Peyer's patch (tissue), 4 donors: Measurements from ENCODE around the gene PXDN.

Experiments
- CTCF ChIP-seq, 6 experiments: fragments of 450-650 bp in 4 of 6; fragments of 200-600 bp in 2 of 6; sonication (generic) in 1 of 6; IDR thresholded peaks; one replicate each; pipeline ENCODE4 v1.5.1; 2017 to 2019; ENCODE audit warnings: antibody characterized with exemption in 6 of 6, mild to moderate bottlenecking in 3 of 6, moderate library complexity in 1 of 6
- POLR2A ChIP-seq, 2 donors: fragments of 450-650 bp; IDR thresholded peaks; one replicate each; pipeline ENCODE4 v1.5.1; 2017; ENCODE audit warnings: antibody characterized with exemption in 2 of 2, mild to moderate bottlenecking in 2 of 2, moderate library complexity in 2 of 2

GRCh38 chr2:1593371-1594122 lies 150.8 kb downstream of the PXDN start:
- TF ChIP-seq CTCF (IDR thresholded peaks at IDR 0.05): no peak
- TF ChIP-seq POLR2A (IDR thresholded peaks at IDR 0.05): no peak
